ENCODE results near the gene OR52I1. TPM values are rescaled to one million over a fixed set of nuclear protein-coding genes. Genes with fewer than 3 reads are reported as not detected.

OR52I1 gene
- total RNA-seq, 1 experiment from 2014 or later: not detected

DNA sequence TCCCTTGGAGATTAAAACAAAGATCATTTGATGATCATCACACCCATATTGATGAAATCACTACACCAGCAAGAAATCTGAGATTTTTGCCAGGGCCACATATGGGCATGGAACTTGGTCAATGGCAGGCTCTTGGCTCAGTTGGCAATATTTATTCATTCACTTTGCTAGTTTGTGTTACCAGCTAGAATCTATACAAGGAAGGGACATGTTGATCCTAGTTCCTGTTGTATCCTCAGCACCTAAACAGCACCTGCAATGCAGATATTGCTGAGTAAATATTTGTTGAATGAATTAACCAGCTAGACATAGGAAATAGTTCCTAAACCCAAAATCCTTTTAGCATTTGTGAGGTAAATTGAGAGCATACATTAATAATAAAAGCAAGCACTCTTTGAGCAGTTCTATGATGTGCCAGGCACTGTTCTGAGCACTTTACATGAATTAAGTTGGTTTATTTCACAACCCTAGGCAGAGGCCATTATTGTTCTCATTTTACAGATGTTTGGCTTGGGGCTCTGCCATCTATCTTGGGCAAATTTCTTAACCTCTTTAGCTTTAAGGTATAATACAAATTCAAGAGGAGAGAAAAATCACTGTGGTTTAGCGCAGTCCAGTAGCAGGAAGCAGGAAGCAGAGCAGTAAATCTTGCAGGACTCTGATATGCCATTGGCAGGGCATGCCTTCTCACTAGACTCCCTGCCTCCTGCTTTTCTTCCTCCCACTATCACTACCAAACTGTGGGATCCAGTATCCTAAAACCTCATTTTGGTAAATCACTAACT, 12.6 kb downstream of the OR52I1 start:
- peak overlapping the region; percentile 88 for H3K4me3 Mint-ChIP-seq (ENCODE audit: low read depth, unreplicated experiment)
- CTCF ChIA-PET: no interaction called here
- H3K9me3 Mint-ChIP-seq (ENCODE audit: low read depth, unreplicated experiment): no peaks in the 10 kb centered on the region
- TF ChIP-seq CTCF (IDR thresholded peaks at IDR 0.05; ENCODE audit: unreplicated experiment): no peak
- no peaks in the 10 kb centered on the region for H3K27me3 Mint-ChIP-seq (ENCODE audit: unreplicated experiment)
- BruUV-seq (replicated peaks): no TSS peak
- intact Hi-C loops (cut with micrococcal nuclease; ENCODE audit: unreplicated experiment): loop anchor here (5.0 kb wide), 2 partner anchors 114 to 419 kb away; no protein-coding TSS in a partner anchor
- peaks cover 26% of the 10 kb centered on the region for H3K4me1 Mint-ChIP-seq (ENCODE audit: low read depth, unreplicated experiment)
- peaks cover 19% of the 10 kb centered on the region for H3K36me3 Mint-ChIP-seq (ENCODE audit: insufficient read depth, unreplicated experiment)
- DNase-seq: no peak
- no peak overlapping the region for H3K27ac Mint-ChIP-seq (ENCODE audit: unreplicated experiment)

DNA sequence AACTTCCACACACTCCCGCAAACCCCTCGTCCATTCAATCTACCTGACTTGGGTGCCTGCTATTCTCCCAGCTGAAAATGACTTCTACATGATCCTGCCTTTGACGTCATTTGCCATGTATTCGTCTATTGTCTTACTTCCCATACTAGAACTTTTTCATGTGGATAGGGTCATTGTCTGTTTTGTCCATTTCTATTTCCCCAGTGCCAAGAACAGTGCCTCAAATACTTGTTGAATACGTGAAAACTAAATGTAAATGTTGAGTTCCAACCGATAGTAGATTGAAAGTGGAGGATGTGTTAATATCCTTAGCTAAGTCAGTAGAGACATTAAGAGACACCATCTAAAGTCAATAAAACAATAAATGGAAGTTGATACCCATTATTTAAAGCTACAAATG, 13.3 kb downstream of the OR52I1 start:
- H3K27me3 Mint-ChIP-seq (ENCODE audit: unreplicated experiment): no peaks in the 10 kb centered on the region
- H3K36me3 Mint-ChIP-seq (ENCODE audit: insufficient read depth, unreplicated experiment): peaks cover 19% of the 10 kb centered on the region
- no peaks in the 10 kb centered on the region for H3K9me3 Mint-ChIP-seq (ENCODE audit: low read depth, unreplicated experiment)
- DNase-seq: no peak
- no TSS peak for BruUV-seq (replicated peaks)
- H3K27ac Mint-ChIP-seq (ENCODE audit: unreplicated experiment): peak overlapping the region; percentile 69
- CTCF ChIA-PET: no interaction called here
- intact Hi-C loops (cut with micrococcal nuclease; ENCODE audit: unreplicated experiment): loop anchor here (5.0 kb wide), 2 partner anchors 115 to 420 kb away; no protein-coding TSS in a partner anchor
- TF ChIP-seq CTCF (IDR thresholded peaks at IDR 0.05; ENCODE audit: unreplicated experiment): no peak
- H3K4me3 Mint-ChIP-seq (ENCODE audit: low read depth, unreplicated experiment): peak overlapping the region; percentile 88
- H3K4me1 Mint-ChIP-seq (ENCODE audit: low read depth, unreplicated experiment): peaks cover 26% of the 10 kb centered on the region

DNA sequence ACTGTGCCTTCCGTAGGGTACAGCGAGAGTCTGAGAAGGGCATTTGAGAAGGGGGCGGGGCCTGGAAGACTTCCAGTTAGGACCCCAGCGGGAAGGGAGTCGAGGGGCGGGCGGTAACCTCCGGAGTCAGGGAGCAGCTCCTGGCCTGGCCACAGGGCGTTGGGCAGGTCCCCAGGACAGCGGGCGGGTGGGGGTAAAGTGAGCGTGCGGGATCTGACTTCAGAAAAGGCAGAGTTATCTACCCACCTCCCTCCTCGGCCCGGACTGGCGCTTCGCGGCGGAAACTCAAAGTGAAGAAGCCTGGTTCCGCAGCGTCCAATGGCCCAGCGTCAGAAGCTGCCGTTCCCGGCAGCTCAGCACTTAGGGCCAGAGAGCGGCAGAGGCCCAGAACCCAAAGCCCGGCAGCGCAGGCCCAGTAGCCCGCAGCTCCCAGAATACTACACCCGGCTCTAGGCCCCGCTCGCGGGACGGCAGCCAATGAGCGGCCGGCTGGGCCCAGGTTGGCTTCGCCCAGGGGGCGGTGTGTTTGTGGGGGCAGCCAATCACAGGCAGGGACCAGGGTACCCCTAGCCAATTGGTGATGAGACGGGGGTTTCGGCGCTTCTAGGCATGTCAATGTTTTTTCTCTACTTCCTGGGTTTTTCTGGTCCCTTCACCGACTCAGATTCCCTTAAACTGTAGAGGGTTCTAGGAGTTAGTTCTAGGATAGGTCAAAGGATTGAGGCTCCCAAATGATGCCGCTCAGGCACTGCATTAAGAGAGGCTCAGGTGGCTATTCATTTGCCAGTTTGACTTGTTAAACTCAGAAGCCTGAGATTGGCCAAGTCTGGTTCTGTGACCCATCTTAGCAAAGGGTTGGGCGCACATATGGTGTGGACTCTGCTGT, 14.2 kb downstream of the OR52I1 start, which contains the start of gene TRIM68:
TSS of gene TRIM68 (minus strand) at position 451 of the 886 bp plus-strand sequence. CDS start 2,727 bp downstream, outside the sequence.
- Mint-ChIP-seq H3K36me3 (ENCODE audit: insufficient read depth, unreplicated experiment) (peaks cover 19% of the 10 kb centered on the region), H3K4me3 (ENCODE audit: low read depth, unreplicated experiment) (peak within 1 kb of the TSS; percentile 88), H3K27ac (ENCODE audit: unreplicated experiment) (peak within 1 kb of the TSS; percentile 69), H3K9me3 (ENCODE audit: low read depth, unreplicated experiment) (no peaks in the 10 kb centered on the region), H3K4me1 (ENCODE audit: low read depth, unreplicated experiment) (peaks cover 26% of the 10 kb centered on the region), H3K27me3 (ENCODE audit: unreplicated experiment) (no peaks in the 10 kb centered on the region)
- DNase-seq: peak; percentile 96
- TF ChIP-seq CTCF (IDR thresholded peaks at IDR 0.05; ENCODE audit: unreplicated experiment): no peak
- BruUV-seq (replicated peaks): TSS peak; percentile 75
- intact Hi-C loops (cut with micrococcal nuclease; ENCODE audit: unreplicated experiment): loop anchor here (5.0 kb wide), 2 partner anchors 116 to 421 kb away; no protein-coding TSS in a partner anchor
- CTCF ChIA-PET: interaction anchor here (0.6 to 0.7 kb wide), 2 partner anchors 37 to 426 kb away, joined by 3 read pairs; no protein-coding TSS in a partner anchor

DNA sequence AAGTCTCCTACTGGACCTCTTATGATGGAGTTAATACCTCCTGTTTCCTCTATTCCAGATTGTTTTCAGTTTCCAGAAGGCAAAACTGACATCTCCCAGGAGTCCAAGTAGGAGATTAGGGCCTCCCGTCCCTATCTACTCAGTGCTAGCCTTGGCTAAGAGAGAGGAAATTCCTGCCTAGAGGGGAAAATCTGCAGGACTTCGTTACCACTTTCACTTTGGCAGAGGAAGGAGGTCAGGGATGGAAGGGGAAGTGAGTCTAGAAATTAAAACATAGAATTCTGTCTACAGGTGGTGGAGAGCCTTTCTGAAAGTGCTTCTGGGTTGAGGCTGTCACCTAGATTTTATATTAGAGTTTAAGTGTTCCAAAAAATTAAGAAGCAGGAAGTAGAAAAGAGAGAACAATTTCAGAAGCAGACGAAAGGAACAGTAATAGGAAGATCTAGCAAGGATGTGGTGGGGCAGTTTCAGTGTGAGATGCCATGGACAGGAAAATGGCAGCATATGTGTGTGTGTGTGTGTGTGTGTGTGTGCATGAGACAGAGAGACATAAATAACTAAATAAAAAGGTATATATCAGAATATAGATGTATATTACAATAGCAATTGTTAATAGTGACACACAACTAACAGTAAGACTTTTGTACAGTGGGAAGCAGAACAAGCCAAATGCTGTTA, 16.6 kb downstream of the OR52I1 start:
- TF ChIP-seq CTCF (IDR thresholded peaks at IDR 0.05; ENCODE audit: unreplicated experiment): no peak

More for the DNA sequence above, 16.6 kb downstream of the OR52I1 start:
- Mint-ChIP-seq H3K36me3 (ENCODE audit: insufficient read depth, unreplicated experiment) (peaks cover 15% of the 10 kb centered on the region), H3K4me3 (ENCODE audit: low read depth, unreplicated experiment) (no peak overlapping the region), H3K27me3 (ENCODE audit: unreplicated experiment) (peaks cover 9% of the 10 kb centered on the region), H3K4me1 (ENCODE audit: low read depth, unreplicated experiment) (peaks cover 26% of the 10 kb centered on the region), H3K27ac (ENCODE audit: unreplicated experiment) (no peak overlapping the region), H3K9me3 (ENCODE audit: low read depth, unreplicated experiment) (no peaks in the 10 kb centered on the region)
- BruUV-seq (replicated peaks): no TSS peak
- intact Hi-C loops (cut with micrococcal nuclease; ENCODE audit: unreplicated experiment): no loop called here
- DNase-seq: no peak
- CTCF ChIA-PET: no interaction called here

All from Calu3 (cell line).